ENCODE data around the gene NDEL1. TPM values are rescaled to one million over a fixed set of nuclear protein-coding genes. Genes with fewer than 3 reads are reported as not detected.

Gene NDEL1
- total RNA-seq, 1 experiment from 2014 or later, result 39.2 TPM

- ATAC-seq (no peak), DNase-seq (ENCODE audit: low read depth, low spot score) (no peak)
- Histone ChIP-seq H3K9me3 (ENCODE audit: control insufficient read depth in 1 of 2, insufficient read depth in 1 of 2, low read depth in 1 of 2, low read length in 2 of 2) (no peaks in the 10 kb centered on the region), H2AFZ (ENCODE audit: low read depth, low read length, poor library complexity, severe bottlenecking) (no peak overlapping the region), H4K20me1 (ENCODE audit: insufficient read depth) (peaks cover 3% of the 10 kb centered on the region; the same call in 1 of the 2 replicates), H3K27ac (ENCODE audit: low read depth, low read length) (no peak overlapping the region), H3K79me2 (ENCODE audit: insufficient read depth, low read length) (peaks cover 39% of the 10 kb centered on the region; the same call in 1 of the 2 replicates), H3K4me1 (ENCODE audit: control insufficient read depth in 1 of 2, insufficient read depth in 2 of 2, low read length in 2 of 2) (no peaks in the 10 kb centered on the region), H3K4me3 (replicated peaks in 1 of 2; ENCODE audit: low read depth in 1 of 2, low read length in 2 of 2) (no peak overlapping the region), H3K9me2 (ENCODE audit: insufficient read depth) (no peaks in the 10 kb centered on the region), H3K9ac (ENCODE audit: low read length) (no peak overlapping the region), H3K36me3 (ENCODE audit: control insufficient read depth in 1 of 2, insufficient read depth in 2 of 2, low read length in 2 of 2) (peaks cover 14 to 16% of the 10 kb centered on the region in 2 experiments; a peak in 3 of 4 replicates), H3K4me2 (ENCODE audit: low read length) (no peak overlapping the region), H3K27me3 (ENCODE audit: insufficient read depth, low read length) (no peaks in the 10 kb centered on the region)
- CTCF ChIA-PET, result no interaction called here
- no TSS peak for BruUV-seq (replicated peaks)
- POLR2A ChIA-PET, result no interaction called here
- RAD21 ChIA-PET (ENCODE audit: low non-redundant PET in 1 of 2, low total read pairs in 2 of 2, uncharacterized antibody in 2 of 2, unreplicated experiment in 2 of 2), result no interaction called here
- TF ChIP-seq ELF1 (IDR thresholded peaks at IDR 0.05; ENCODE audit: borderline replicate concordance, low read depth) (no peak), SRF (IDR thresholded peaks at IDR 0.05; ENCODE audit: low read depth) (no peak), ZNF274 (IDR thresholded peaks at IDR 0.05; ENCODE audit: low read depth, low read length) (no peak), EZH2phosphoT487 (IDR thresholded peaks at IDR 0.05; ENCODE audit: borderline replicate concordance) (no peak), ATF3 (IDR thresholded peaks at IDR 0.05) (no peak), MAX (IDR thresholded peaks at IDR 0.05) (no peak), ZFX (IDR thresholded peaks at IDR 0.05) (no peak), SP1 (IDR thresholded peaks at IDR 0.05; ENCODE audit: low read depth) (no peak)
- intact Hi-C loops (cut with micrococcal nuclease), result no loop called here
Measured at GRCh38 chr17:8467527-8467926, 31.8 kb downstream of the NDEL1 start.

GRCh38 chr17:8468127-8468526, 32.4 kb downstream of the NDEL1 start:
- peaks cover 38% of the 10 kb centered on the region; the same call in 1 of the 2 replicates for H3K79me2 ChIP-seq (ENCODE audit: insufficient read depth, low read length)
- TF ChIP-seq EGR1 (IDR thresholded peaks at IDR 0.05; ENCODE audit: low read depth) (no peak), JUND (IDR thresholded peaks at IDR 0.05) (no peak), FOSL1 (IDR thresholded peaks at IDR 0.05; ENCODE audit: low read depth) (no peak)
- RAD21 ChIA-PET (ENCODE audit: low non-redundant PET in 1 of 2, low total read pairs in 2 of 2, uncharacterized antibody in 2 of 2, unreplicated experiment in 2 of 2), result no interaction called here
- POLR2A ChIA-PET, result no interaction called here
- no peak overlapping the region for H3K4me3 ChIP-seq (replicated peaks in 1 of 2; ENCODE audit: low read depth in 1 of 2, low read length in 2 of 2)
- intact Hi-C loops (cut with micrococcal nuclease), result no loop called here
- H3K4me2 ChIP-seq (ENCODE audit: low read length), result no peak overlapping the region
- H3K27me3 ChIP-seq (ENCODE audit: insufficient read depth, low read length), result no peaks in the 10 kb centered on the region
- no peaks in the 10 kb centered on the region for H3K9me3 ChIP-seq (ENCODE audit: control insufficient read depth in 1 of 2, insufficient read depth in 1 of 2, low read depth in 1 of 2, low read length in 2 of 2)
- peaks cover 3% of the 10 kb centered on the region; the same call in 1 of the 2 replicates for H4K20me1 ChIP-seq (ENCODE audit: insufficient read depth)
- no TSS peak for BruUV-seq (replicated peaks)
- no peak overlapping the region for H3K9ac ChIP-seq (ENCODE audit: low read length)
- DNase-seq (ENCODE audit: low read depth, low spot score), result no peak
- H3K4me1 ChIP-seq (ENCODE audit: control insufficient read depth in 1 of 2, insufficient read depth in 2 of 2, low read length in 2 of 2), result no peaks in the 10 kb centered on the region
- H2AFZ ChIP-seq (ENCODE audit: low read depth, low read length, poor library complexity, severe bottlenecking), result no peak overlapping the region
- CTCF ChIA-PET, result no interaction called here
- no peaks in the 10 kb centered on the region for H3K9me2 ChIP-seq (ENCODE audit: insufficient read depth)
- ATAC-seq, result no peak
- no peak overlapping the region for H3K27ac ChIP-seq (ENCODE audit: low read depth, low read length)
- peaks cover 13 to 14% of the 10 kb centered on the region in 2 experiments; a peak in 3 of 4 replicates for H3K36me3 ChIP-seq (ENCODE audit: control insufficient read depth in 1 of 2, insufficient read depth in 2 of 2, low read length in 2 of 2)

All from HCT116 (cell line).